NCI-H2196 (cell line): Measurements from ENCODE around the gene THBS2.

Experiments
- DNase-seq: peaks from one replicate; lab custom pipeline; 2025; ENCODE audit not compliant: unreplicated experiment; lab: John Stamatoyannopoulos, UW

THBS2 gene

DNA sequence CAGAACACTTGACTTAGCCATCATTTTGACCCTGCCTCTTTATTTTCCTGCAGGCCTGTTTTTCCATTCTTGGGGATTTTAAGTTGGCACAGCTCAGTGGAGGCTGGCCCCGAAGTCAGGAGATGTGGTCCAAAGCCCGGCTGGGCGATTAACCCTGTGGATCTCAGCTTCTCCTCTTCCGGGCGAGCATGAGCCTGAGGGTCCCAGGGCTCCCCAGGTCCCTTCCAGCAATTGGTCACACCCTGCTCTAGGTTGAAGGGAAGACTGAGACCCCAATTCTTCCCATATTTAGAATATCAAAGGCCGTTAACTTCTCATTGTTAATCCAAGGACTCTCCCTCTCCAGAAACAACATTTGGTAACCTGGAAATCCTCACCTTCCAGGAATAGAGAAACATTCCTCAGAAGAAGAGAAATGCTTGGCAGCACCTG is 2.3 kb downstream of the THBS2 start:
- DNase-seq, result no peak

DNA sequence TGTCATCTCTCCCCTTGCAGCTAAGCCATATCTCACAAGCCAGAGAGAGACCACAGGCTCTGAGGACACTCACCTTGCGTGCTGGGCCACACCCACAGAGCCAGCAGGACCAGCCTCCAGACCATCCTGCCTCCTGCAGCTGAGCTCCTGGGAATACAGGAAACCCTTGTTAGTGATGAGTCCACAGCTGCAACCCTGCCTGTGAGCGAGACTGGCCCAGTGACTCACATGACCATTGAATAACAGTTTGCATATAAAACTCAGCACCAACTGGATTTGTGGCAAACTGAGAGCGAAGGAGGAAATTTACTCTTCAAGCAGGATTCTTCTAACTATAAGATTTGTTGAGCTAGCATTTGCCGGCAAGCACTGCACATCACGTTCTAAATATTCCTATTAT is 3.0 kb downstream of the THBS2 start:
- DNase-seq, result no peak

DNA sequence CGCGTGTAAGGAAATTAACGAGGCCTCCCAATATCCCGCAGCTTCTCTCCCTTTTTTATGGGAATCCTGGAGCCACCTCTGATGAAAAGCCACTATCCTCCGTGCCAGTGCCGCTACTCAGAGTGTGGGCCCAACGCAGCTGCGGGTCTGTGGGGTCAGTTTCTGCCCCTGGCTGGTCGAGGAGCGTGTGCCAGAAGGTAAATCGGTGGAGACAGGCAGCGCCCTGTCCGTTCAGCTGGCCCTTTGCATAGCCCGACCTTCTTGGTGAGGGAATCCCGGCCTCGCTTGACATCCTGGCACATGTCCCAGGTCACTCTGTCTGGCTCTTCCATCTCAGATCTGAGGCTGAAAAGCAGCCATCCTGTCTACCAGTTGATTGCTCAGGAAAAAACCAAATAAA is 4.6 kb downstream of the THBS2 start:
- no peak for DNase-seq

DNA sequence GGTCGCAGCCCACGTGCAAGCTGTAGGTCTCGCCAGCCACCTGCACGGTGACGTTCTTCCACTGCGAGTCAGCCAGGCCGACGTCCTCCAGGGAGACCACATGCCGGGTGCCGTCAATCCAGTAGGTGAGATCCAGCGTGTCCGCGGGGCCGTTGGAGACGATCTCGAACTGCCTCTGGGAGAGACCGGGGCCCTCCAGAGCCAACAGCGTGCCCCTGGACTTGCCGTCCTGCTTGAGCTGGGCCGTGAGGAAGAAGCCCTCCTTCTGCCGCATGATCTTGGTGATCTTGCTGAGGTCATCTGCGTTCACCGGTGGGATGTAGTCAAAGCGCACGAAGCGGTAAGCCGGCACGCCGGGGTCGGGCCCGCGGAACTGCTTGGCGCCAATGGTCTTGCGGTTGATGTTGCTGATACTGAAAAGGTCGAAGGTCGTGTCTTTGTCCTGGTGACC is 5.1 kb downstream of the THBS2 start:
- DNase-seq, result no peak

DNA sequence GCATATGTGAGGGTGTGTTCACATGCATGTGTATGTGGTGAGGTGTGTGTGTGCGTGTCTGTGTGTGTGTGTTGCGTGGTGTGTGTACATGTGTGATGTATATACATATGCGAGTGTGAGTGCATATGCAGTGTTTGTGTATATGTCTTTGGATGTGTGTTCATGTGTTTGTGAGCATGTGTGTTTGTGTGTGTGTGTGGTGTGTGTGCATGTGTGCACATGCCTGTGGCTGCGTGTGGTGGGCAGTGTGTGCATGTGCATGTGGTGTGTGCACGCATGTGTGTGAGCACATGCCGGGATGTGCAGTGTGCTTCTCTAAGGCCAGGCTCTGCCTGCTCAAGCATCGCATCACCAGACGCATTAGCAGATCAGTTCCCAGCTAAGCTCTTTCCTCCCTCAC is 5.7 kb downstream of the THBS2 start:
- DNase-seq, result no peak

DNA sequence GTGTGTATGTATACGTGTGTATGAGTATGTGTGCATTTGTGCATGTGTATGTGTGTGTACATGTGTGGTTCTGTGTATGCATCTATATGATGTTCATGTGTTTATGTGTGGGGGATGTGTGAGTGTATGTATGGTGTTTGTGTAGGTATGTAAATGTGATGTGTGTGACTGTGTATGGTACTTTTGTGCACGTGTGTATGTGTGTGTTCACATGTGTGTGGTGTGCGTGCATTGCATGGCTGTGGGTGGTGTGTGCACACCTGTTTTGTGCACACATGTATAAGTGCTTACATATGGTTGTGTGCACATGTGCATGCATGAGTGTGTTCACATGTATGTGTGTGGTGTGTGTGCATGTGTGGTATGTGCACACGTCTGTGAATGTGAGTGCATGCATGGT is 6.2 kb downstream of the THBS2 start:
- no peak for DNase-seq

DNA sequence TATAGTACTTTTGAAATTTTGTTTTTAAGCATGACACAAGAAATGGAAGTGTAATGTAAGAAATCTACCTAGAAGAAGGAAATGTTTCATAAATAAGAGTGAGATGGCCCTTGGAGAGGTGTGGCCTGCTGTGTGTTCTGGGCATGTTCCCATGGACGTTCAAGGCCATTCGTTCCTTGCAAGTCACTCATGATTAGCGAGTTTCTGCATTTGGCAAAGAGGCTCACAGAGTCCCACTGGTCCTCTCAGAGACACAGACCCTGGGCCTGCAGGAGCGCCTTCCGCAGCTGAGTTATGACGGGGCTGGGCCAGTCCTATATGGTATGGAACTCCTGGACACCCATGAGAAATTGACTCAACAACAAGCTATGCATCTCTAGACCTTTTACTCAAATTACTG is 7.2 kb downstream of the THBS2 start:
- no peak for DNase-seq

DNA sequence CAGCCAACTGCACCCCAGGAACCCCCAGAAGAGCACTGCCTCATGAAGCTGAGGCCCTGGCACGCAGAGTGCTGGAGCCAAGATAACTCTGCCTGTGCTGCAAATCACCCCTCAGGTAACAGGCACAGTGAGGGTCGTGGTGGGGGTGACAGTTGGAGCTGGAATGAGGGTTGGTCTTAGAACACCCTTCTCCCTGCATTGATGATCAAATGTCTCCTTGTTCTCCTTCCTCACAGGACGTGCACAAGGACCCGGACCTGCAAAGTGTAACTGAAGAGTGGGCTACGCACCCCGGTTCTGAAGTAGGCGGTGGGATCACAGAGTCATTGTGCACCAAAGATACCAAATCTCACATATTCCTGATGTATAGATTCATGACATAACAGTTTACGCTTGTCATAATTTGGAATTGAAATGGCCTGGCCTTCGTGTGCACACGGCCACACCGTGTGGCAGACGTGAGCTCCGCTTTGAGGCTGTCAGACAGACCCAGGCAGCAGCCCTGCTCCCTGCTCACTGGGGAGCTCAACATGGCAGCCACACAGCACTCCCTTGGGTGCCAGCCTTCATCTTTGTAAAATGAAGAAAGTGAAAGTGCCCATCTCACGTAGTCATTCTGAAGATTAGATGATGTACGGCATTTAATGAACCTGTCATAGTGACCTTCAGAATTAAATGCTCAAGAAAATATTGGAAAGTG is 8.8 kb downstream of the THBS2 start:
- DNase-seq, result no peak

DNA sequence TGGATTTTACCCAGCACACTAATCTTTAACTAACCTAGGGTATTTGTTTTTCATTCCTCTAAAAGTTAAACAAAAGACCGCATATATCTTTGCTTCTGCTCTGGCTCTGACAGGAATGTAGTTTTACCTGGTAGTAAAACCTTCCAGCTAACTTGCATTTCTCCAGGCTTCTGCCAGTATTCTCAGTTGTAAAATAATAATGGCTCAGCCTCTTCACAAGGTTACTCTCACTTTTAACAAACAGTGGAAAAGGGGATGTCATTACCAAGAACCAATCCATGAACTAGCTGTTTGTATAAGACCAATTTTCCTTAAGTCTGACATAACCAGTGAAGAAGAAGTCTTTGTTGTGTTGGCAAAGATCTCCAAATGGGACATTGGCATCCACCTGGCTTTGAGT is 10.0 kb downstream of the THBS2 start:
- DNase-seq, result no peak

DNA sequence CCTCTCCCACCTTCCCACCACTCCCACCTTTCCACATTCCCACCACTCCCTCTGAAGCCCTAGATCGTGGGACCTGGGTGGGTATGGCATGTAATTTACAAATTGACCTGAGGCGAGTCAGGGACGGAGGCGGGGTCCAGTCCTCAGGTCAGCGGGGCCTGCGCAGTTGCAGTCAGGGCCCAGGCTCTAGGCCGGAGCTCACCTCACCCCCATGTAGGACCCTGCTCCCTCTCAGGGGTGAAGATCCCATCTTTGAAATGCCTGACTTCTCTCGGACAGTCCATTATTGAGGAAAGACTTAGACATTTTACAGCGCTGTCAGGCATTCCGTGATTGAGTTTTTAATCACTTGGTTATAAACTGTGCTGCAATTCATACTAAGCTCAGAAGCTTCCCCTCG is 10.5 kb downstream of the THBS2 start:
- DNase-seq, result no peak

DNA sequence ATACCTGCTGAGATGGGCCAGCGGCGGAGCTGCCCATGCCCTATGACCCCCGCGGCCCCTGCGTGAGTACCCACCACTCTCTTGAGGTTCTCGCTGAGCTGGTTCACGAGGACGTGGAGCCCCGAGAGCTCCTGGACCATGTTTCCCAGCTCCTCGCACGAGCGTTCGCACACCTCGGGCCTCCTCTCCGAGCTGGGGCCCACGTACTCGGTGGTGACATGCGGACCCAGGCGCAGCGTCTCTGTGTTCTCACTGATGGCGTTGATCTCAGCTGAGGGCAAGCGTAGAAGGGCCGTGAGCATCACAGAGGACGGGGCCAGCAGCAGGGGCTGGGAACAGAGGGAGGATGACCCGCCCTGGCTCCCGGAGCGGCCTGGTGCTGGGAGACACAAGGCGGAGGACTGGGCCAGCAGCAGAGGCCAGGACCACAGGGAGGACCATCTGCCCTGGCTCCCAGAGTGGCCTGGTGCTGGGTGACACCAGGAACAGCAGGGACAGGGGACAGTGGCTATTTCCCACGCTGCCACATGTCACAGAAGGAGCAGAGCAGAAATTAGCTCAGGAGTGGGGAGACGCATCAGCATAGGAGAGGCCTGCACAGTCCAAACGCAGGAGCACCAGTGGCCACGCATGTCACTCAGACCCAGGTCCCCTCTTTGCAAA is 11.8 kb downstream of the THBS2 start:
- DNase-seq, result no peak

DNA sequence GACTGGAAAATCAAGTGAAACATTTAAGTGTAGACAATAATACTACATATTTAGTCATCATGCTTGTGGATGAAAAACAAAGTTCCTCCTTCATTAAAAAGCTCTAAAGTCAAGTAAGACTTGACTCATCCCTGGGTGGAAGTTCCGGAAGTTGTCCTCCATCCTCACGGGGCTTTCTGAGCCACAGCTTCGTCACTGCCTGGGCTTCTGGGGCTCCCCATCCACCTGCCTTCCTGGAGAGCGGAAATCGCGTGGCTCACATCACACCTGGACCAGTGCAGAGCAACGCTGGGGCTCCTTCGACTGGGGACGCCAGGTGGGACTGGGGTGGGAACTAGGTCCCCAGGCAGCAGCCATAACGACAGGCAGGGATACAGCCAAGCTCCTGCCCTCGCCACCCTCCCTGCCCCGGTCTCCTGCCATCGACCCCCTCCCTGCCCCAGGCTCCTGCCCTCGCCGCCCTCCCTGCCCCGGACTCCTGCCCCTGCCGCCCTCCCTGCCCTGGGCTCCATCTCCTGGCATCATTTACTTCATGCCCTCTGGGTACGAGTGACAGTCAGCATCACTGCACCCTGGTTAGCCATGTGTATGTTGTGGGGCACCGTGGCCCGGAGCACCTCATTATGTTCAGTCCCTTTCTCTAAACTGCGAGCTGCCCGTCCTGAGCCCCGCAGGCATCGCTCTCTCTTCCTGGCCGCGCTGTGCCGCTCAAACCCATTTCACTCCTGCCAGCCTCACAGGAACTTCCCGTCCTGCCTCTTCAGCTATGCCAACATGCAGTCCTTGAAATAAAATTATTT is 12.9 kb downstream of the THBS2 start:
- DNase-seq, result no peak

DNA sequence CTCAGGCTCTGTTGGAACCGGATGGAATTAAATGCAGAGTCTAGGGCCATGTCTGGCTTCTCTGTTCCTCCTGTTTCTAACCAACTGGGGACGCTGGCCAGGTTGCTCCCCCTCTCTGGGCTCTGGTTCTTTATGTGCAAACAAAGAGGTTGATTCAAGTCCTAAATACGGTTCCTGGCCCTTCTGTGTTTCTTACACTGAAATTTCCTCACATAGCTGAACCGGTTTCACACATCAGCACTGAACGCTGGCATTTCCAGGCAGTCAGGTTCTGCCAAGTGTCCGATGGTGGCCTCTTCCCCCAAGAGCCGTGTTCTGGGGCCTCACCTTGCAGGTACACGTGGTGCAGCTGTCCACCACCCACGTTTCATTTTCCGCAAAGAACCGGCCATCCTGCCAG is 13.5 kb downstream of the THBS2 start:
- DNase-seq, result no peak

DNA sequence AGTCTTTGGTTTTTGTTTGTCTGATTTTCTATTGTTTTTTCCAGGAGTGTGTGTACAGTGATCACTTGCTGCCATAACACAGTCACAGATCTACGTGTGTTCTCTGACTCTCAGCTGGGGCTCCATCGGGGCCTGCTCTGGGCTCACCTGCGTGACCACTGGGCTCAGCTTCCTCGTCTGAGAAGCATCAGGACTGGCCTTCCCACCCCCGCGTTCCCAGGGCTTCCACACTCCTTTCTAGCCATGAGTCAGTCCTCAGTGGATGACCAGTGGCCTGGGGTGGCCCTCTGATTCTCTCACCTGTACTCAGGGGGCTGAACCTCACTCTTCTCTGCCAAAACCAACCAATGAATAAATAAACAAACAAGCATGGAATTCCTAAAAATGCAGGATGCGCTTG is 14.5 kb downstream of the THBS2 start:
- no peak for DNase-seq

DNA sequence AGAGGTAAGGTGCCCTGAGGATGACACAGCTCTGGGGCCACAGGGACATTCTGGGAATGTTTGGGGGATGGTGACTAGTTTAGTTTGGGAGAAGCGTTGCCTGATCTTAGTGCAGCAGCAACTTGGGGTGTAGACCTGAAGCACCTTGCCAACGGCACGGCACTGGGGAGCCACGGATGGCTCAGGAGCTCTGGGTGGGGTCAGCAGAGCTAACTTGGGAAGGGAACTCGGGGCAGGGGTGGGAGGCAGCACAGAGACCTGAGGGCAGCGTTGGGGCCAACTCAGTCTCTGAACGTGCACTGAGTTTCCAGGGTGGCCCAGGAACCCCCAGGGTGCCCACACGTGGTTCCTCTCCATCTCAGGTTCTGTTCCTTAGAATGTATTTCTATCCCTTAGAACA is 14.9 kb downstream of the THBS2 start:
- DNase-seq, result no peak

DNA sequence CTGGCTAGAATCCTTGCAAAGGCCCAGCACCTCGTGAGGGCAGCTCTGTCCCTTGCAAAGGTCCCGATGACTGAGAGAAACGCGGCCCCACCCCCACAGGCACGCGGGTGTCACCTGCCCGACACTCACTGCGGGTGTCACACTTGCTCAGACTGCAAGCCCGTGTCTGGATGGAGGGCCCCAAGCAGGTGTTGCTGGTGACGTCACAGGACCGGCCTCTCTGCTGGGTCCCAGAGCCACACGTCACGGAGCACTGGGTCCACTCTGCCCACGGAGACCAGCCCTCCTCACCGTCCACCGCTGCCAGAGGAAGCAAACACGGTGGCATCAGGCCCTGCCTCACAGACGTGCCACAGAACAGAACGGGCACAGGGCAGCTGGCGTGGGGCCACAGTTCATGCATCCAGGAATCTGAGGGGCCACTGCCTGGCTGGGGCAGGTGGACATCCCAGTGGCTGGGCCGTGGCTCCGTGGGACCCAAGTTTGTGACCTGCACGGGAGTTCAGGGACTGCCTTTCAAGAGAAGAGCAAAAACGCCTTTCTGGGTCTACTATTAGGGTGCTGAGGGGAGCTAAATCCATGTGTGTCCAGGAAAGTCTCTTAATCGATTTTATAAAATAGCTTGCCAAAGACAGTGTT is 16.0 kb downstream of the THBS2 start:
- DNase-seq, result no peak

DNA sequence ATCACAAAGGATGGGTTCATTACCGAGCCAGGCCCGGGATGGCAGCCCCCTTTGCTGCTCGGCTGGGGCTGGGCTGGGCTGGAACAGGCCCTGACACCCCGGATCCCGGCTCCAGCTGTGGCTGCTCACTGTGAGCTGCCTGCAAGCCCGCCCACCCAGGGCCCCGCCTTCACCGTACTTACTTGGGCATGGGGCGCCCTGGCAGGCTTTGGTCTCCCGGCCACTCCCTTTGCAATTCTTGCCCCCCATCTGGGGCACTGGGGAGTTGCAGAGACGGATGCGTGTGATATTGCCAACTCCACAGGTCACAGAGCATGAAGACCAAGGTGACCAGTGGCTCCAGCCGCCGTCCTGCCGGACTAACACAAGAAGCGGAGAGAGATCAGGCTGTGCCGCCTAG is 16.7 kb downstream of the THBS2 start:
- DNase-seq, result no peak

DNA sequence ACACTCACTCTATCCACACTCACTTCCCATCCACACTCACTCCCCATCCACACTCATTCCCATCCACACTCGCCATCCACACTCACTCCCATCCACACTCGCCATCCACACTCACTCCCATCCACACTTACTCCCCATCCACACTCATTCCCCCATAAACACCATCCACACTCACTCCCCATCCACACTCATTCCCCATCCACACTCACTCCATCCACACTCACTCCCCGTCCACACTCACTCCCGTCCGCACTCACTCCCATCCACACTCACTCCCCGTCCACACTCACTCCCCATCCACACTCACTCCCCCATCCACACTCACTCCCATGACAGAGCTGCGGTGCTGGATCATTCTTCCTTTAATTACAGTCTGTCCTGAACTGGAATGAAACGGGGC is 17.1 kb downstream of the THBS2 start:
- DNase-seq, result no peak

DNA sequence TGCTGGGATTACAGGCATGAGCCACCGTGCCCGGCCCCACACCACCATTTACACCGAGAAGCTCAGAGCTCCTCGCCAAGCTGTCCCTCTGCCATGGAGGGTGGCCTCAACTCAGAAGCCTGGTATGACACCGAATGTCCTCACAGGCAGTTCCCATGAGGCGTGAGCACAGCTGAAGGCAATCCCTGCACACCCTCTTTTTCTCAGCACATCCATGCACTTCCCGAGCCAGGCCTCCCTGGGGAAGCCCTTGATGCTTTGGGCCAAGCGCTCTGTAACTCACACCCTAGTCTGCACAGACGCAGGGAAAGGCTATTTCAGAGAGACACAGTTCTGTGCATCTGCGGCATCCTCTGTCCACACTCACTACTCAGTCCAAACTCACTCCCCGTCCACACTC is 18.4 kb downstream of the THBS2 start:
- DNase-seq, result no peak

DNA sequence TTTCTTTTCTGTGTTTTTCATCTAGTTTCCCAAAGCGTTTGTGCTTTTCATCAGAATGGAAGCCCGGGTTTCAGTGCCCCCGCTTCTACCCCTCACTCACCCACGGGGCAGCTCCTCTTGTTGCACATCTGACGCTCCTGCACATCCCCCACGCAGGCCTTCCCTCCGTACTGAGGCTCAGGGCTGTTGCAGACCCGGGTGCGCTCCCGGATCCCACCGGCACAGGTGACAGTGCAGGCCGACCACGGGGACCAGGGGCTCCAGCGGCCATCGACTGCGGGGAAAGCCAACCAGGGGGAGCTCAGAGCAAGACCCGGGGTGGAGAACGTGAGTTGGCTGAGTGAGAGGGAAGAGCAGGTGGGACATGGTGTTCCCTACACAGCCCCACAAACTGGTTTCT is 19.0 kb downstream of the THBS2 start:
- no peak for DNase-seq

DNA sequence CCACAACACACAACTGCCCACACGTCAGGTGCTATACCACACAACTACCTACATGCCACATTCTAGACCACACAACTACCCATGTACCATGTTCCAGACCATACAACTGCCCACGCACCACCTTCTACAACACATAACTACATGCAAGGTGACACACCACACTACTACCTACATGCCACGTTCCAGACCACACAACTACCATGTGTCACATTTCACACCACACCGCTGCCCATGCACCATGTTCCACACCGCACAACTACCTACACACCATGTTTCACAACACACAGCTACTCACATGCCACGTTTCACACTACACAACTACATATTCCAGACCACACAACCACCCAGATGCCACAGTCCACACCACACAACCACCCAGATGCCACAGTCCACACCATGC is 19.8 kb downstream of the THBS2 start:
- DNase-seq, result no peak

DNA sequence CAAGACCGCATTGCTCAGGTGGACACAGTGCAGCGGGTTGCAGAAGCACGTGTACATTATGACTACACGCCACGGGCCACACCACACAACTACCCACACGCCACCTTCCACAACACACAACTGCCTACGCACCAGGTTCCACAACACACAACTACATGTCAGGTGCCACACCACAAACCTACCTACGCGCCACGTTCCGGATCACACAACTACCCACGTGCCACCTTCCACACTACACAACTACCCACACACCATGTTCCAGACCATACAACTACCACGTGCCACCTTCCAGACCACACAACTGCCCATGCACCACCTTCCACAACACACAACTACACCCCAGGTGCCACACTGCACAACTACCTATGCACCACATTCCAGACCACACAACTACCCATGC is 20.5 kb downstream of the THBS2 start:
- no peak for DNase-seq
